GM12892 (cell line): Measurements from ENCODE around the gene ZNF195.
"Not testable (repeated sequence)": the region's sequence is repeated elsewhere in the genome, so short reads cannot be mapped to it uniquely, and the experiment has no call there.

Source experiments
- DNase-seq: peaks from one replicate; pipeline ENCODE4 v3.0.0; 2011; ENCODE audit not compliant: insufficient read length
- FAIRE-seq: peaks from 2 replicates; lab custom pipeline; 2011; peaks lifted over from hg19 to GRCh38; lab: Jason Lieb, UNC
- POLR2A ChIP-seq: IDR thresholded peaks from 2 replicates; pipeline ENCODE4 v1.6.1; 2011; ENCODE audit warnings: low read depth, low read length, control low read depth
- POLR2AphosphoS5 ChIP-seq: IDR thresholded peaks from 2 replicates; pipeline ENCODE4 v1.6.1; 2011; ENCODE audit warnings: low read depth, low read length, control low read depth
- TAF1 ChIP-seq: IDR thresholded peaks from 2 replicates; pipeline ENCODE4 v1.6.1; 2011; ENCODE audit warnings: low read depth, mild to moderate bottlenecking, control low read depth, low read length, borderline replicate concordance

The ZNF195 gene

DNA sequence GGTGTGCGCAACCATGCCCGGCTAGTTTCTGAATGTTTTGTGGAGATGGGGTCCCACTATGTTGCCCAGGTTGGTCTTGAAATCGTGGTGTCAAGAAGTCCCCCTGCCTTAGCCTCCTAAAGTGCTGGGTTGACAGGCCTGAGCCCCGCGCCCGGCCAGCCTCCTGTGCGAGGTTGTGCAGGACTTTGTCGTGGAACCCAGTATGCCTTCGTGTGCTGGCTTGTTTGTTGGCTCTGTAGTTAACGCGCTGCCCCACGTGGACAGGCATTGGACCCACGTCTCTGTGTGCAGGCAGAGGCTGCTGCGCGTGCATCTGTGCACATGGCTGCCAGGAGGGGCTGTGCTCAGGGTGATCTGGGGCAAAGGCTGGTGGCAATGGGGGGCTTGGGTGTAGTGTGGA lies 33.9 kb upstream of the ZNF195 start:
- FAIRE-seq (no peak), DNase-seq (no peak)
- TF ChIP-seq TAF1: no peak
- TF ChIP-seq POLR2A: no peak
- no peak for TF ChIP-seq POLR2AphosphoS5

DNA sequence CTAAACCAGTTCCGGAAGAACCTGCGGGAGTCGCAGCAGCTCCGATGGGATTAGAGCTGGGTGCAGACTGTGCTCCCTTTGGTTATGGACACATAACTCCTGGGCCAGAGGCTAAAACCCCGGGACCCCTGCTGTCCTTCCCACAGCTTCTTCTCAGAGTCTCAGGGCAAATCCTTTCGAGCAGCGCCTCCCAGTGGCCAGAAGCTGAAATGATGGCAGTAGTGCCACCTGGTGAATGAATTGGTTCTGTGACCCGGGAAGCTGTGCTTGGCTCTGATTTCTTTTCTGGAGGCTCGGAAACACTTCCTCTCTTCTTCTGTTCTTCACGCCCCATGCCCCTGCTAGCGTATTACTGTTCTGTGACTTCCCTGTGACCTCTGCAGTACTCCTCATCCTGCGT lies 29.8 kb upstream of the ZNF195 start:
- FAIRE-seq: not testable (repeated sequence)
- peak; percentile 52 for DNase-seq

DNA sequence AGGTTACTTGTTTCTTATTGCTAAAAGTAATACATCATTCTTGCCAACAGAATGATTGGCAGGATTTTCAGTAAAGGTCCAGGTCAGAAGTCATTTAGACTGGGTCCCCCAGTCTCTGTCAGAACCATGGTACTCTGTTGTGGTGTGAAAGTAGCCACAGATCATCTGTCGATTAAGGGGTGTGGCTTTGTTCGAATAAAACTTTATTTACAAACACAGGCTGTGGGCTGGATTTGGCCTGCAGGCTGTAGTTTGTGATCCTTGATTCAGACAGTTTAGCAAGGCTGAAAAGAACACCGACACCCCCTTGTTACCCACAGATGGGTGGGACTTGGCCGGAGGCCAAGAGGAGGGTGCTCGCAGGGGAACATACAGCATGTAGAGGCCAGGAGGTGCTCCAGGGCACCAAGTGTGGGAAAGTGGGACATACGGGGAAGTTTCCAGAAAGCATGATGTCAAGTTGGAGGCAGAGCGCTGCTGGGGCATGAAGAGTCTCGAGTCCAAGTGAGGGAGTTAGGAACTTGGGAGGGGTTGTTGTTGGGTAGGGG lies 29.2 kb upstream of the ZNF195 start:
- not testable (repeated sequence) for DNase-seq, FAIRE-seq

DNA sequence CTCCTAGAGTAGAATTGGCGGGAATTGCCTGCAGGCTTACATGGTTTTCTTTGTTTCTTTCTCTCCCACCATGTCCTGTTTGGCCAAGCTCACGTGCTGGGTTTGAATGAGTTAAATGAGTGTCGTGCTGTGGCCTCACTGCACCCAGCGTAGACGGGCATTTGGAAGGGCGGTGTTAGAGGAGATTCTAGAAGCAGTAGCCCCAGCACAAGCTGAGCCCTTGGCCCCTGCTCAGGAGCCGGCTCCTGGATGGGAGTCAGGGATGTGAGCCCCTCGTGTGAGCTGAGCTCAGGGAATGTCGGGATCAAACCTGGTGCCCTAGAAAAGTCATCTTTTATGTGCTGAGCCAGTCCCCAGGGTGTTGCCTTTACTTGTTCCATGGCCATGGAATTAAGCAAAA lies 28.0 kb upstream of the ZNF195 start:
- FAIRE-seq, DNase-seq: not testable (repeated sequence)

DNA sequence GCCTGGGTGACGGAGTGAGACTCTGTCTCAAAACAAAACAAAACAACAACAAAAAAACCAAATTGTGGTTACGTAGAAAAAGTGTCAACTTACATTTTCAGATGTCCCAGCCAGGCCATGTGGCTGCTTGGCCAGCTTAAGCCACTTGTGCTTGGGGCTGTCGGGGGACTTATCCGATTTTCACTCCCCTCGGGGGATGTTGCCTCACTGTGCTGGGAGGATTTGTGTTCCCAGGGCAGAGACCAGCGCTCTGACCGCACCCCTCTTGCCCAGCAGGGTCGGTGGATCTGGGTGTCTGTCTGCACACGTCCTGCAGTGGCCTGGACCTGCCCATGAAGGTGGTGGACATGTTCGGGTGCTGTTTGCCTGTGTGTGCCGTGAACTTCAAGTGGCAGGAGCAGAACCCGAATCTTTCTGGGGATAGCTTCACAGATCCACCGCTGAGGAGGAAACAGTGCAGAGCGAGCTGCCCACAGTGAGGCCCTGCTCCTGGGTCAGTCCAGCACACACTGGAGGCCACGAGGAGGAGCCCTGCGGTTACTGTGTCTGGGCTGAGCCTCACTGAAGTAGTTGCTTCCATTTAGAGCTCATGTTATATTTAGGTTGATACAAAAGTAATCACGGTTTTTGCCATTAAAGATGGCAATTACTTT lies 27.4 kb upstream of the ZNF195 start:
- not testable (repeated sequence) for FAIRE-seq, DNase-seq

DNA sequence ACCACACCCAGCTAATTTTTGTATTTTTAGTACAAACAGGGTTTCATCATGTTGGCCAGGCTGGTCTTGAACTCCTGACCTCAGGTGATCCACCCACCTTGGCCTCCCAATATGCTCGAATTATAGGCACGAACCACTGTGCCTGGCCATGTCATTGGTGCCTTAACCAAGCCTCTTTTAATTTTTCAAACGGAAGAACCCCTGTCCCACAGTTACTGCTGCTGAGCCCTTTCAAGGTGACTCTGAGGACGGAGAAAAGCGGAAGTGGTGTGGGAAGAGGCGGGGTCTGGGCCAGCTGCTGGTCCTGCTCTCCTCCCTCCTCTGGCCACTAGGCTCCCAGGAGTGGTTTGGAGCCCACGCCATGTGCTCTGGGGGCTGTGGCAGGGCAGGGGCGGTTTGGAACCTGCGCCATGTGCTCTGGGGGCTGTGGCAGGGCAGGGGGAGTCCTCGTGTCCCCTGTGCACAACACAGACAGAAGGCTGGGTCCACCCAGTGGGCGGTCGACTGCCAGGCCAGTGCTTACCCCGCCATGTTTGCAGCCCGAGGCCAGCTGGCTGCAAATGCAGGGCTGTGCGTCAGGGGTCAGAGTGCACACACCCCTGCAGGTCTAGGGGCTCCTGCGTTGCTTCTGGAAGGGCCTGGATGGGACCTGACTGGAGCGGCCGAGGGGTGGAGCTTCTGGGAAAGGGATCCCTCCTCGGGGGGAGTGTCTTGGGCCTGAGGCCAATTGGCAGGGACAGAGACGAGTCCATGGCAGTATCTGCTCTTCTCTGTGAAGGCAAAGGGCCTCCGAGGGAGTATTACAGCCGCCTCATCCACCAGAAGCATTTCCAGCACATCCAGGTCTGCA lies 25.4 kb upstream of the ZNF195 start:
- DNase-seq, FAIRE-seq: not testable (repeated sequence)

DNA sequence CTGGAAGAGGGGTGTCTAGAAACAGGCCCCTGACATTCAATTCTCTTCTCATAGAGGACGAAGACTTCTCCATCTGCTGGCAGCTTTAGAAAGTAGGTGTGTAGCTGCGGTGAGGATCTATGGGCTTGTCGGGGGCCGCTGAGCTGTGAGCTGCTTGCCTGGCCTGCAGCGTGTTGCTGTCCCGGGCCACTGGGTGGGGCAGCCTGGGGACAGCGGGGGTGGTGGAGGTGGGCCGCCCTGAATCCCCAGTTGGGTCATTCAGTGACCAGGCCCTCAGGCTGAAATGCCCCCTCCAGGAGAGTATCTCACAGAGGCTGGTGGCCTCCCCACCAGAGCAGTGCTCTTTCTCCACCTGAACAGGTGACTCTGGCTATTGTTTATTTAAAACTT lies 23.9 kb upstream of the ZNF195 start:
- not testable (repeated sequence) for DNase-seq, FAIRE-seq

DNA sequence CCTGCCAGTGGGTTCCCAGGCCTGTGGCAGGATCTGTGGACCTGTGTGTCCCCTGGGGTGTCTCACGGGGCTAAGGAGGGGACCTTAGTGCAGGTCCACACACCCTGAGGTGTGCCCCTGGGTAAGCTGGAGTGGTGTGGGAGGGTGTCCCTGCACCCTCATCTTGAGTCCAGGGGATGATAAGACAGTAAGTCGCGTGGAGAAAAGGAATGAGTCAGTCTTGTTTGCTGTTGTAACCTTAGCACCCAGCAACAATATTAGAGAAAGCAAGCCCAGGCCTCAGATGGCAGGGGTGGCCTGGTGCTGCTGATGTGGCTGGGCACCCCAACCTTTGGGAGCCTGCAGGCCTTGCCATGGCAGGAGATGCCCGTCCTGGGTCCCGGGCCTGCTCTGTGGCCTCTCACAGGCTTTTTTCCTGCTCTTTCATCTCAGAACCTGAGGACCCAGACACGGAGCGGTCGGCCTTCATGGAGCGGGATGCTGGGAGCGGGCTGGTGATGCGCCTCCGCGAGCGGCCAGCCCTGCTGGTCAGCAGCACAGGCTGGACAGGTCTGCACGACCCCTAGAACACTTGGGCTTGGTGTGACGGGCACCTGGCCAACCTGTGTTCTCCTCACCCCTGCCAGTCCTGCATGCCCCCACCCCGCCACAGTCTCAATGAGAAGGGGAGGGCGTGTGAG lies 23.4 kb upstream of the ZNF195 start:
- FAIRE-seq, DNase-seq: not testable (repeated sequence)

DNA sequence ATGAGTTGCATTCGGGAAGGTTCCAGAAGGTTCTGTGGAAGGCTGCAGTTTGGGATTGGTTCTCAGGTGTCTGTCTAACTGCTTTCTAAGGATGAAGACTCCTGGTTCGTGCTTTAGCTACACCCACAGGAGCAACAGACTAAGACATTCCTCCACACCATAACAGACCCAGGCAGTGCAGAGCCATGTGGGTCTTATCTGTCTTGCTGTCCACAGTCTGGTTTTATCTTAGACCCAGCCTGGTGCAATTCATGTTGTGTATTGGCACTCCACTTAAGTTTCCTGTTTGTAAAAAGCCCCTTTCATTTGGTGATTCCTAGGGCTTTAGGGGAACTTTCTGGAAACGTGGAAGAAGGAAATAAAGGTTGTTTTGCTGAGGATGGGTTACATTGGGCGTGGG lies 22.1 kb upstream of the ZNF195 start:
- not testable (repeated sequence) for DNase-seq, FAIRE-seq

DNA sequence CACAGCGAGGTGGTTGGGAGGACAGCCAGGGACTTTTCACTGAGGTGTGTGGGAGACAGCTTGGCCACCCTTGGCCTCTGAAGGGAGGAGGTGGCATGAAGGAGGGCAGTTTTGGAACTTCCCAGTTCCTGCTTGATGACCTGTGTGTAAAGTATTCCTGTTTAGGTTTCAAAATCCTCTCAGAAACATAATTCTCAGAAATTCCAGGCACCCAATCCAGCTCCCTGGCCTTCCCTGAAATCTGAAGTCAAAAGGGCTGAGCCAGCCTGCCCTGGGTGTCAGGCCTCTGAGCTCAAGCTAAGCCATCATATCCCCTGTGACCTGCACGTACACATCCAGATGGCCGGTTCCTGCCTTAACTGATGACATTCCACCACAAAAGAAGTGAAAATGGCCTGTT lies 19.6 kb upstream of the ZNF195 start:
- not testable (repeated sequence) for FAIRE-seq

DNA sequence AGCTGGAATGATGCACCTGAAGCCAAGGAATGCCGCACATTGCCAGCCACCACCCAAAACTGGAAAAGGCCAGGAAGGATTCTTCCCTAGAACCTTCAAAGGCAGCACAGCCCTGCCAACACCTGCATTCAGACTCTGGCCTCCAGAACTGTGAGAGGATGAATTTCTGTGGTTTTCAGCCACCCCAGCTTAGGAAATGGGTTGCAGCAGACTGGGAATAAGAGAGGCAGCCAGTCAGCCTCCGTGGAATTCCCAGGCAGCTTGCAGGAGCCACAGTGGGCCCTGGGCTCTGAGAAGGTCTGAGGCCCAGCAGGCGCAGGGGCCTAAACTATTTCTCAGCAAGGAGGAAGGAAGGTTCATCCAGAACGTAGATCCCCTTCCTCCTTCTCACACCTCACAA lies 19.2 kb upstream of the ZNF195 start:
- DNase-seq, FAIRE-seq: not testable (repeated sequence)

More for the DNA sequence above, 19.6 kb upstream of the ZNF195 start:
- not testable (repeated sequence) for DNase-seq

DNA sequence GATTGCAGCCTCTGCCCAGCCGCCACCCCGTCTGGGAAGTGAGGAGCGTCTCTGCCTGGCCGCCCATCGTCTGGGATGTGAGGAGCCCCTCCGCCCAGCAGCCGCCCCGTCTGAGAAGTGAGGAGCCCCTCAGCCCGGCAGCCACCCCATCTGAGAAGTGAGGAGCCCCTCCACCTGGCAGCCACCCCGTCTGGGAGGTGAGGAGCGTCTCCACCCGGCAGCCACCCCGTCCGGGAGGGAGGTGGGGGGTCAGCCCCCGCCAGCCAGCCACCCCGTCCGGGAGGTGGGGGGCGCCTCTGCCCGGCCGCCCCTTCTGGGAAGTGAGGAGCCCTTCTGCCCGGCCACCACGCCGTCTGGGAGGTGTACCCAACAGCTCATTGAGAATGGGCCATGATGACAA lies 18.3 kb upstream of the ZNF195 start:
- not testable (repeated sequence) for FAIRE-seq, DNase-seq

DNA sequence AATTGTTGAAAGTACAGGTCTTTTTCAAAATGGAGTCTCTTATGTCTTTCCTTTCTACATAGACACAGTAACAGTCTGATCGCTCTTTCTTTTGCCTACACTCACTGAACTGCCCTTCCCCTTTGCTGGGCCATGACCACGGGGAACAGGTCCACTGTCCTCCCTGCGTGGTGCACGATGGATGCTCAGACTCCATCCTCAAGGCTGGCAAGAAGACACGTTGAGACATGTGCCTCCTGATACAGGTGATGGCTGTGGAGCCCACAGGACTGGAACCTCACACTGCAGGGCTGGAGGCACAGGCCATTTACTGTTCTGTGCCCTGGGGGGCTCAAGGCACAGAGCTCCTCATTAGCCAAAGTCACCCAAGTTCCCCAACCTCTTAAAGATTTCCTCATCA lies 16.5 kb upstream of the ZNF195 start:
- not testable (repeated sequence) for DNase-seq, FAIRE-seq

DNA sequence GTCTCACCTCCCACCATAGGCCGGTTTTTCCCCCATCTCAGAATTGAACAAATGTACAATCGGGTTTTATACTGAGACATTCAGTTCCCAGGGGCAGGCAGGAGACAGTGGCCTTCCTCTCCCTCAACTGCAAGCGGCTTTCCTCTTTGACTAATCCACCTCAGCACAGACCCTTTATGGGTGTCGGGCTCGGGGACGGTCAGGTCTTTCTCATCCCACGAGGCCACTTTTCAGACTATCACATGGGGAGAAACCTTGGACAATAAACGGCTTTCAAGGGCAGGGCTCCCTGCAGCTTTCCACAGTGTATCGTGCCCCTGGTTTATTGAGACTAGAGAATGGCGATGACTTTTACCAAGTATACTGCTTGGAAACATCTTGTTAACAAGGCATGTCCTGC lies 16.0 kb upstream of the ZNF195 start:
- not testable (repeated sequence) for FAIRE-seq, DNase-seq

DNA sequence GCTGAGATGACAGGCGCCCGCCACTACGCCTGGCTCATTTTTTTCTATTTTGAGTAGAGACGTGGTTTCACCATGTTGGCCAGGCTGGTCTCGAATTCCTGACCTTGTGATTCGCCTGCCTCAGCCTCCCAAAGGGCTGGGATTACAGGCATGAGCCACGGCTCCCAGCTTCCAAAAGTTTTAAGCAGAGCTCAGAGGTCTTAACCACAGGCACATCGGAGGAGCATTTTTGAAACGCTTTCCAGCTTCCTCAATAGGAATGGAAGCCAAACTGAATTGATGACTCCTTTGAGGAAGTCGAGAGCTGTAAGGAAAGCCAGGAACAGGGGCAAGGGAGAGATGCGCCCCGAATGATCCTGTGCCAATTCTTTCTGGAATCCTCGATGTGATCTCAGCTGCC lies 14.5 kb upstream of the ZNF195 start:
- not testable (repeated sequence) for DNase-seq, FAIRE-seq
